Stromal cell of bone marrow (primary cell): ENCODE results near the gene COX11.
A peak's percentile ranks its signal among the peaks of the same experiment; 100 is the strongest.

ENCODE experiments used
- DNase-seq: peaks from one replicate; pipeline ENCODE4 v3.0.0-alpha.2; 2012; ENCODE audit warnings: low read depth

COX11 gene, protein sequence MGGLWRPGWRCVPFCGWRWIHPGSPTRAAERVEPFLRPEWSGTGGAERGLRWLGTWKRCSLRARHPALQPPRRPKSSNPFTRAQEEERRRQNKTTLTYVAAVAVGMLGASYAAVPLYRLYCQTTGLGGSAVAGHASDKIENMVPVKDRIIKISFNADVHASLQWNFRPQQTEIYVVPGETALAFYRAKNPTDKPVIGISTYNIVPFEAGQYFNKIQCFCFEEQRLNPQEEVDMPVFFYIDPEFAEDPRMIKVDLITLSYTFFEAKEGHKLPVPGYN

DNA sequence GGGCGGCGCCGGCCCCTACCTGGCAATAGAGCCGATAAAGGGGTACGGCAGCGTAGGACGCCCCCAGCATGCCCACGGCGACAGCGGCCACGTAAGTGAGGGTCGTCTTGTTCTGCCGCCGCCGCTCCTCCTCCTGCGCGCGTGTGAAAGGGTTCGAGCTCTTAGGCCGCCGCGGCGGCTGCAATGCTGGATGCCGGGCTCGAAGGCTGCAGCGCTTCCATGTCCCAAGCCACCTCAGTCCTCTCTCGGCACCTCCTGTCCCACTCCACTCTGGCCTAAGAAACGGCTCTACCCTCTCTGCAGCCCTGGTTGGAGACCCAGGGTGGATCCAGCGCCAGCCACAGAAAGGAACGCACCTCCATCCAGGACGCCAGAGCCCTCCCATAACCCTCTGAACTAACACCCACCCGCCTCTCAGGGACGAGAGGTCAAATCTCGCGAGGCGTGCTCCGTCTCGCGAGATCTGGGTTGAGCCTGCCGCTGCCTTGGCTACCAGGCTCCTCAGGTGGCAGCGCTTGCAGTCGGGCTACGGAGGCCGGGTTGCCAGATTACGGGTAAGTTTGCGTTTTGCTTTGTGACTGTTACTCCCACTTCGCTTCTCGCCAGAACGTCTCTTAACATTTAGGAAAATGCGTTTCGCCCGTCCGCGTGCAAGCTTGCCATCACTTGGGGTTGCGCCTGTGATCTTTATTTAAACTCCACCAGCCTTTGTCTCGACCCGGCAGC is at the start of gene COX11, which contains the start of gene STXBP4:
TSS of gene COX11 (minus strand) at position 393 of the 726 bp plus-strand sequence. CDS start at position 385, 8 bp downstream.
TSS of gene STXBP4 (plus strand) at position 504 of the 726 bp plus-strand sequence. CDS start 17,455 bp downstream, outside the sequence.
- peak; percentile 94 for DNase-seq

DNA sequence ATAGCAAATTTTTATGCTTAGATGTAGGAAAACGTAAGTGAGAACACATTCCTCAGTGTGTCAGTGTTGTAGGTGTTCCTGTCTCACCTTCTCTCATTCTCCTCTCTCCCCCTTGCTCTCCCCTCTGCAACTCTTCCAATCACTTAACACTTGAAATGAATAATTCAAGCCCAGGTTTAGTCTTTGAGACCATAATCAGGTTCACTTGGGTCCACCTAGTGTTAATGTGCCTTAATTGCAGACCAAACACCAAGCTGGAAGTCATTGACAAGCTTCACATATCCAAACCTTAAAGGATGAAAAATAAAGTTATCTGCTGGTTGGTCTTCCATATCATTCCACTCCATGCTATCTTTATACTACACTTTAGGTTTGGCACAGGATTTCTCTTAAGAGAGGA is 37.1 kb upstream of the COX11 start:
- no peak for DNase-seq

DNA sequence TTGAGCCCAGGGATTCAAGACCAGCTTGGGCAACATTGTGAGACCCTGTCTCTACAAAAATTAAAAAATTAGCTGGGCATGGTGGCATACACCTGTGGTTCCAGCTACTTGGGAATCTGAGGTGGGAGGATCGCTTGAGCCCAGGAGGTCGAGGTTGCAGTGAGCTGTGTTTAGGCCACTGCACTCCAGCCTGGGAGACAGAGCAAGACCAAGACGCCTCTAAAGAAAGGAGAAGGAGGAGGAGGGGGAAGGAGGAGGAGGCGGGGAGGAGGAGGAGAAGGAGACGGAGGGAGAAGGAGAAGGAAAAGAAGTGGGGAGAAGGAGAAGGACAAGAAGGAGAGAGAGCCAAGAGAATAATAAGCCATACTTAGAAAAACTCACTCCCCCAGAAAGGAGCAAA is 36.0 kb upstream of the COX11 start:
- DNase-seq, result no peak

DNA sequence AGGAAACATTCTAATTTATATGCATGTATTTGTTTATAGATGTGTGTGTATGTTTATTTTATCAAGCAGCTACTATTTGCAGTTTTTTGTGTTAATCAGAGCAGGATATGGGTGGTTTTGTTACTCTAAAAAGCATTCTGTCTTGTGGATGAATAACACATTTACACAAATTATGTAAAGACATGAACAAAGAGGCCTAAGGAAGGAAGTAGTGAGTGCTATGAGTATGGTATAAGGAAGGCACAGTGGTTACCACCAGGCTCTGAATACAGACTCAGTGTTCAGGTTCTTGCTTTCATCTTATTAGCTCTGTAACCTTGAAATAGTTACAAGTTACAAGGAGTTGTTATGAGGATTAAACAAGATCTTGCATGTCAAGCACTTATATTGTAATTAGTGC is 34.0 kb upstream of the COX11 start:
- no peak for DNase-seq

DNA sequence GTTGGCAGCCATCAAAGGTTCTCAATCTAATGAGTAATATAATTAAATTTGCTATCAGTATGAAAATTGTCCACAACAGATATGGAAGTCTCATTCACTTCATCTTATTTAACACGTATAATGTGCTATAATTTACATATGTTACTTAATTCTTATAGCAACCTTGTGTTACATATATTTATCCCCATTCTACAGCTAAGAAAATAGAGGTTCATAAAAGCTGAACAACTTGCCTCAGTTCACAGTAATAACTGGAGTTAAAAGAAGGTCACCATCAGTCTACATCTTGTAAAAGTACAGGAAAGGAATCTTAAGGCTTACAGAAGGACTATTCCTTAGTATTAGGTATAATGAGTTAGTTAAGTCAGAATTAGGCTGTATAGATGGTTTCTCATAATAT is 28.0 kb upstream of the COX11 start:
- DNase-seq, result no peak

DNA sequence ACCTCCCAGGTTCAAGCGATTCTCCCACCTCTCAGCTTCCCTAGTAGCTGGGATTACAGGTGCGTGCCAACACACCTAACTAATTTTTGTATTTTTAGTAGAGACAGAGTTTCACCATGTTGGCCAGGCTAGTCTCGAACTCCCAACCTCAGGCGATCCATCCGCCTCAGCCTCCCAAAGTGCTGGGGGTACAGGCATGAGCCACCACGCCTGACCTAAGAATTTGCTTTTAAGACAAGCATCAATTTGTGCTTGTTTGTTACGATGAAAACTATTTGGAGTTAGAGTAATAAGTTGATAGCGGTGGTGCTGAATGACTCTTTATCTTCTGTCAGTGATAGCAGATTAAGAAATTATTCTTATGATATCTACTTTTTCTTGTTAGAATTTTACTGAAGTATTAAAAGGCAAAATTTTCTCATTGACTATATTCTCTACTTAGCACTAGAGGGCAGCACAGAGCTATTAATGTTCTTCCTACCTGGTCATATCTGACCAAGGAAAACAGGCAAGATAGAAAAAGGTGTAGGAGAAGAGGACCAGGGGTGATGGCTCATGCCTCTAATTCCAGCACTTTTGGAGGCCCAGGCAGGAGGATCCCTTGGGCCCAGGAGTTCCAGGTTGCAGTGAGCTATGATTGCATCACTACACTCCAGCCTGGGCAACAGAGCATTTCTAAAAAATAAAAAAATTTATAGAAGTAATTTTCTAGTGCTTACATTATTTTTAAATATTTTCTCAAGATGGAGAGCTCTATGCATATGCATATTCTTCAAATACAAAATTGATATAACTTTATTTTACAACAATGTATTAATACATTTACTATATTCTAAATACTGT is 24.6 kb upstream of the COX11 start:
- peak; percentile 18 for DNase-seq

DNA sequence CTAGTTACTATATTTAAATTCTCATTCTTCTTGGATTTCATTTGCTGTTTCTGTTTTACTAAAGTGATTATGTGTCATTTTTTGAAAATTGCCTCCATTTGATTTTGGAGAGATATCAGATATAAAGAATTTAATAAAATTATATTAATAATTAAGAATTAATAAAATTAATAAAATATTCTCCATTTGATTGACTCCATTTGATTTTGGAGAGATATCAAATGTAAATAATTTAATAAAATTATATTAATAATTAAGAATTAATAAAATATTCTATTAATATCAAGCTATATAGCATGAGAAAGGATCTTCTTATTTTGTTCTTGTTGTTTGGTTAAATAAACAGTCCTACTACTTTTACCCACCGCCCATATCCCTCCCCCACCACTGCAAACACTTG is 23.1 kb upstream of the COX11 start:
- DNase-seq, result no peak

DNA sequence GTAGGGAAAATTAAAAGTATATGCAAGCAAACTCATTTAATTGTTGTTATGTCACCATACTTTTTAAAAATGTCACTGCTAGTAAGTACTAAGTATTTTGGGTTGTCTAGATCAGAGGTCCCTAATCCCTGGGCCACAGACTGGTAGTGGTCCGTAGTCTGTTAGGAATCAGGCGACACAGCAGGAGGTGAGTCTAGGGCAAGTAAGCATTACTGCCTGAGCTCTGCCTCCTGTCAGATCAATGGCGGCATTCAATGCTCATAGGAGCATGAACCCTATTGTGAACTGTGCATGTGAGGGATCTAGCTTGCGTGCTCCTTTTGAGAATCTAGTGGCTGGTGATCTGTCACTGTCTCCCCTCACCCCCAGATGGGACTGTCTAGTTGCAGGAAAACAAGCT is 21.7 kb upstream of the COX11 start:
- no peak for DNase-seq

DNA sequence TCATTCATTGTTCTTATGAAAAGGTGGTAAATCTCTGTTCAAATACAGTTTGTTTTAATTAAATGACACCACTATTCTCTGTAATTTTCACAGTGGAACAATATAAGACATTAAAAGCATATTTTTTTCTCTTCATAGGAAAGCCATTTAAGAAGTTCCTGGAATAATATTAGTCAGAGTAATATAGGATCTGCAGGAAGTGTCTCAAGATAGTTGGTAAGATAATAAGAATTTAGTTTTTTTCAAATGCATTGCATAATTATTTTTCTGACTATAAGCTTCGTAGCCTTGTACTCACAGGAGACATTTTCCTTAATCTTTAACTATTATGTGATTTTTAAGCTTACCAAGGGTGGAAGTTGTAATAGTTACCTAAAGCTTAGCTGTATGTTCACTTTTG is 17.0 kb upstream of the COX11 start:
- no peak for DNase-seq

DNA sequence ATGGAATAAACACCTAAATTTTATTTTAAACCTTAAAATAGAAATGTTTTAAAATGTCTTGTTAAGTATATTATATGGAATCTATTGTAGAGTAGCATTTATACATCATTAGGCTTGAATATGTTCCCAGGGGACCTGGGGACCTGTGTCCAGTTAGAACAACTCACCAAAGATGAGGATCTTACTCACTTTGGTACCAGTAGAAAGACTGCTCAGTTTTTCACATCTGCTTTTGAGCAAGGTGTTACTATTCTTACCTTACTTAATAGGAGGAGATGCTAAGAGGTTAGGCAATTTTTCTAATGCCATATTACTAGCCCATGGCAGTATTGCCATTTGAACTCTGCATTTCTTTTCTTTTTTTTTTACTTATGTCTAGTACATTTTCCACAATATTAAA is 14.8 kb upstream of the COX11 start:
- DNase-seq, result no peak

DNA sequence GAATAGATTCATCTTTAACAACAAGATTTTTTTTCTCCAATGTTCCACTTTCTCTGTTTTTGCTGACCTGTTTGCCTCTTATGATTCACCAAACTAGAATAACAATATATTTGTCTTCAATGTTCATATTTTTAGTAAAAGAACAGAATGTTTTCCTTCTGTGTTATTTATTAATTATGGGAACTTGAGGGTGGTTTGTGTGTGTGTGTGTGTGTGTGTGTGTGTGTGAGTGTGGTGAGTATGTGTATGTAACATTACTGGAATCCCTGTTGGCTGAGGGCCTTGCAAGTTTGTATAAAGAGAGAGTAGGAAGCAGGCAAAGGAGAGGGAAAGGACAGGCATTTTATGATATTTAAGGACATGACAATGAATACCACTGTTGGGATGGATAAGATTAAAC is 13.9 kb upstream of the COX11 start:
- DNase-seq, result peak; percentile 31

DNA sequence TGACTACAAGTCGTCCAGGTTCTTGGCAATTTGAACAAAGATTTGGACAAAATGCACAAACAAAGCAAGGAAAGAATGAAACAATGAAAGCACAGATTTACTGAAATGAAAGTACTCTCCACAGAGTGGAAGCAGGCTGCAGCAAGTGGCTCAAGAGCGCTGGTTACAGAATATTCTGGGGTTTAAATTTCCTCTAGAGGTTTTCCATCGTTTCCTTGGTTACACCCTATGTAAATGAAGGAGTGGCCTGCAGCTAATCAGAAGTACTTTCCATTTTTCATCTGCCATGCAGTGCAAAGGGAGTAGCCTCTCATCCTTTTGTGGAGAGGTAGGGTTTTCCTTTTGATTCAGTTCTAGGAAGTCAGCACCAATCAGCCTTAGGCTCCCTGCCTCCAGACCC is 11.9 kb upstream of the COX11 start:
- no peak for DNase-seq

DNA sequence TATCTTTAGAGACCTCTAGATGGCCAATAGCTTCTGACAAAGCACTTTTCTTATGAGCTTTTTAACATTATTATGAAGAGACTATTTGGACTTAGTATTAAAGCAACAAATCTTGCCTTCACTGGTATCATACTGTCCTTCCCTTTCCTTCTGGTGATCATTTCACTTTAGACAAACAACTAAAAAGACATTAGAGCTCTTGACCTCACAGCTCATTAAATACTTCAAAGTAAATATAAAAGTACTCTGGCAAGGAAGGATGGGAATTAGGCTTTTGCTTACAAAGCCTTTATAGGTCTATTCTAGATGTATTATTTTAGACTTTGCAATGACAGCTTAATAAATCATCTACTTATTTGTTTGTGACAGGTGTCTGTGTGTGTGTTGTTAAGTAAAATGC is 11.2 kb upstream of the COX11 start:
- DNase-seq, result no peak

DNA sequence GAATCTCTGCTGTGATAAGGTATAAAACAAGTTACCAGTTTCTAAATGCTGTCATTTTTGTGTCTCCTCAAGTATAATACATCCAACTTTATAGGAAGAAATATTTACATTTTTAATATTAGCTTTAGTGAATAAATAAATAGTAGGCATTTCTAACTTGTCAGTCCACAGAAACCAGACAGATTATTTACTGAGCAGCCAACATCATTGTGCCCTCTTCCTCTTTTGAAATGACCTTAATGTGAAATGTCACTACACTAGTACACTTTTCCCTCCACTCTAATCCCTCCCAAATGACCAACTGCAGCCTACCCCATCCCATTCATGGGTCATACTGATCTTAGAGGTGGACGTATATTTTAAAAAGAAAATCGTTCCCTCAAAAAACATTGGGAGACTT is 9.3 kb upstream of the COX11 start:
- no peak for DNase-seq

DNA sequence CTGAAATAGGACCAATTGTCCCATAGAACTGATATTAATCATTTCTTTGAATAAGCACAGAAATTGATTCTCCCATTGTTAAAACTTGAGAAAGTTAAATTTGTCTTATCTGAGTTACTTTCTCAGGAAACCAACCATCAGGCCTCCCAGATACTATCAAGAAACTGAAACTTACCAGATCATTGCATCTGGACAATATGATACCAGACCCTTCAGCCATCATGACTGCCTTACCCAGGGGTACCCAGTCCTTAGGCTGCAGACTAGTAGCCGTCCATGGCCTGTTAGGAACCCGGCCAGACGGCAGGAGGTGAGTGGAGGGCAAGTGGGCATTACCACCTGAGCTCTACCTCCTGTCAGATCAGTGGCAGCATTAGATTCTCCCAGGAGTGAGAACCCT is 7.9 kb upstream of the COX11 start:
- no peak for DNase-seq

DNA sequence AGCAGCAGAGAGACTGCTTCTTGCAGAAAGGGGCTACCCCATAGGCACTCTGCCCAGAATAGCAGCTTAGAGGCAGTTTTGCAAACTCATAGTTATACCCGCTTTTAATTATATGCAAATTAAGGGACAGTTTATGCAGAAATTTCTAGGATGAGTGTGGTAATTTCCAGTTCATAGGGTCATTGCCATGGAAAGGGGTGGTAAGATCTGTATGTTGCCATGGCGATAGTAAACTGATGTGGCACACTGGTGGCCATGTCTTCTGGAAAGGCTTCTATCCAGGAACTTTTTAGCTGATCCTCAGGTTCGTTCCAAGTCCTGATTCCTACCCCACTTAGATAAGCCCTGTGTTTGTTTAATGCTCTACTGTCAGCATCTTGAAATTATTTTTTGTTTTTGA is 6.3 kb upstream of the COX11 start:
- DNase-seq, result no peak

DNA sequence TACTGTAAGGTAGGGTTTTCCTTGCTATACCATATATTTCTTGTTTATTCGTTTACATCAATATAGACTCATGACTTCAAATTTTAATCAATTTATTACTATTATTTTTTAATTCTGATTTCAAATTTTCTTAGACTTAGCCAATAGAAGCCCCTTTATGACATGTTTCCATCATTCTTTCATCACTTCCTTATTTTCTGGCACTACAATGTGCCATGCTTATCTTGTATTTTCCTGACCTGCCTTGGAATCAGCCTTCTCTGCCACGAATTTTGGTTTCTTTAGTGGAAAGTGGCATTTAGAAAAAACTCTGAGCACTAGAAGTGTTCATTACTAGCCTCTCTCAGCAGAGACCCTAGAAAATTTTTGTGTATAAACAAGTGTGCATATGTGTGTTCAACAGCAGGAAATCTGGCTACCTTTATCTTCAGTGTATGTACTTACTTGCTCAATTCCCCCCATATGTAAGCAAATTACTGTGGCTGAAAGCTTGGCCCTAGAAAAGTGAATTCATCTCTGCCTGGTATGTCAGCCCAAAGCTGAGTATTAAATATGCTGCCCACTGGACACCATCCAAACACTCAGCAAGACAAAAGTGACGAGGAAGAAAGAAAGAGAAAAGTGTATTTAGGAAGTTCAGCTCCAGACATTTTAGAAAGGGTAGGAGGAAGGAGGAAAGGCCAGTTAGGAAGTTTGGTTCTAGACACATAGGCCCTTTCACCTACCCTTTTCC is 4.1 kb upstream of the COX11 start:
- DNase-seq, result no peak

DNA sequence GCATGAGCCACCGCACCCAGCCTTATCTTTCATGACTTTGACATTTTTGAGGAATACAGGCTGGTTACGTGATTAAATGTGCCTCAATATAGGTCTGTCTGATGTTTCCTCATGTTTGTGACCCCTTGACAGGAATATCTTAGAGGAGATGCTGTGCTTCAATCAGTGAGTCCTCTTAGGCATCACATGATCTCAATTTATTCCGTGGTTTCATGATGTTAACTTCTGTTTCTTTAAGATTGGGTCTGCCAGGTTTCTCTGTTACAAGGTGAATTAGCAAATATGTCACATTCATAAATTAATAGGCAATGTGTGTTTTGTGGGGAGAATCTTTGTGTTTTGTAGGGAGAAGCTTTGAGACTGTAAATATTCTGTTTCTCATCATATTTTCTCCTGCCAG is 3.4 kb upstream of the COX11 start:
- no peak for DNase-seq

DNA sequence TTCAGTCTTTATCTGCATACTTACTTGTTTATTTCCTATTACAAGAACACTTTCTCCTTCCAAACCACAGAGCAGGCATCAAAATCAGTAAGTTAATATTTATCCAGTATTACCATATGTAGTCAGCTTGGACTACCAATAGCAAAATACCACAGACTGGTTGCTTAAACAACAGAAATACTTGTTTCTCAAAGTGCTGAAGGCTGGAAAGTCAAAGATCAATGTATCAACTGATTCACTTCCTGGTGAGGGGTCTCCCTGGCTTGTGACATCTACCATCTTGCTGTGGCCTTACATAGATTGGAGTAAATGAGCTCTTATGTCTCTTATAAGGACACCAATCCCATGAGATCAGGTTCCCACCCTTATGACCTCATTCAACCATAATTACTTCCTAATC is 2.7 kb upstream of the COX11 start:
- DNase-seq, result no peak

DNA sequence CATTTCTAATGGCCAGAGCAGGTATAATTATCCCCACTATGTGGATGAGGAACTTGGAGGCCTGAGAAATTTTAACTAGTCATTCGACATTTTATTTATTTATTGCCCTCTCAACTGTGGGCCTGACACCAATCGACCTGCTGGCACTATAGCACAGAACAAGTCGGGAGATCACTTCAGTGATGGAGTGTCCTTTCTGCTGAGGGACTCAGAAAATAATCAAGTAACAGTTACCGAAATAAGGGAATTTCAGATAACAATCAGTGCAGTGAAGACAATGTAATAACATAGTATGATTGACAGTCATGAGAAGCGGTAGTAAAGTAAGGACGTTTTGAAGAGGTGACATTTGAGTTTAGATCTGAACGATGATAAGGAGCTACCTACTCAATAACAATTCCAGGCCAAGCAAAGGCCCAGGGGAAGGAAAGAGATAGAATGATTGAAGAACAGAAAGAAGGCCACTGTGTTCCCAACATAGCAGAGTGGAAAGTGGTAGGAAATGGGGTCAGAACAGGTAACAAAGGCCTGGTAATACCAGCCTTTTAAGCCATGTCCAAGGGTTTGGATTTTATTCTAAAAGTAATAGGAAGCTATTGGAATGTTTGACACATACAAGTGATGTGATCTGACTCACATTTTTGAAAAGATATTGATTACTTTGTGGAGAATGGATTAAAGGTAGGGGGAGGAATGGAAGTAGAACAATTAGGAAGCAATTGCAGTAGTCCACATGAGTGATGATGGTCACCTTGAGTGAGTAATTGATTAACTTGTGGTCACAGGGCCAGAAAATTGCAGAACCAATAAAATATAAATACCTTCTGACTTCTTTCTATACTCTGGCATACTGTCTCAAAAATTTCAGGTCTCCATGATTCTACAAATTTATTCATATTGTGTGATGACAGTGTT is 1.5 kb upstream of the COX11 start:
- DNase-seq, result no peak

DNA sequence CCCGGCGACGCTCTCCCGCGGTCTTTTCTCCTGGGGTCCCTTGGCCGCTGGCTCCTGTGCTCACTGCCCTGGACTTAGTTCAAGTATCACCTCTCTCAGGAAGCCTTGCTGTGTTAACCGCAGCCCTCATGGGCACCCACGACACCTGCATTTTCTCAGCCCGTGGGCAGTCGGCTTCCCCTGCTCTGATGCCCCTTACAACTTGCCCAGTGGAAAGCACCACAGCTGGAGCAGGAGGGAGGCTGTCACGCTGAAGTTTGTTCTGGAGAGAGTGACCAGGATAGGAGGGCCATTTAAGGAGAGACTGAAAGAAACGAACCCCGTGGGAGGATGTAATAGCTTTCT is 506 bp upstream of the COX11 start:
- peak; percentile 9 for DNase-seq
